Forelimb muscle (tissue), 1 donor: Measurements from ENCODE around the gene AOX1. TPM values are rescaled to one million over a fixed set of nuclear protein-coding genes. Genes with fewer than 3 reads are reported as not detected.
"Not testable (repeated sequence)": the region's sequence is repeated elsewhere in the genome, so short reads cannot be mapped to it uniquely, and the experiment has no call there.

Experiments used
- DNase-seq: peaks from one replicate; pipeline ENCODE4 v3.0.0-alpha.2; 2013; ENCODE audit warnings: low read depth
- polyA plus RNA-seq: library from polyadenylated mRNA; unstranded; fragments of 120-200 nt; gene quantifications from one replicate; pipeline ENCODE4 v1.2.1, GENCODE V29; 2013; ENCODE audit not compliant: insufficient read length

The AOX1 gene
- polyA plus RNA-seq, 1 donor, result 0.67 TPM

GRCh38 chr2:200627110-200627770 is 41.4 kb downstream of the AOX1 start:
- no peak for DNase-seq

GRCh38 chr2:200628461-200628860 is 42.6 kb downstream of the AOX1 start:
- not testable (repeated sequence) for DNase-seq

- no peak for DNase-seq
Measured at GRCh38 chr2:200631287-200631686, 45.5 kb downstream of the AOX1 start.

GRCh38 chr2:200634231-200634964 is 48.6 kb downstream of the AOX1 start:
- DNase-seq, result no peak

- no peak for DNase-seq
Measured at GRCh38 chr2:200635251-200635650, 49.4 kb downstream of the AOX1 start.

- no peak for DNase-seq
Measured at GRCh38 chr2:200637901-200638300, 52.1 kb downstream of the AOX1 start.

- no peak for DNase-seq
Measured at GRCh38 chr2:200640176-200640575, 54.4 kb downstream of the AOX1 start.

GRCh38 chr2:200640901-200641300 is 55.1 kb downstream of the AOX1 start:
- no peak for DNase-seq

GRCh38 chr2:200648518-200649281 is 62.9 kb downstream of the AOX1 start:
- not testable (repeated sequence) for DNase-seq

GRCh38 chr2:200649724-200650123 is 63.9 kb downstream of the AOX1 start:
- DNase-seq, result no peak

- DNase-seq, result no peak
Measured at GRCh38 chr2:200650195-200650594, 64.4 kb downstream of the AOX1 start.

- DNase-seq, result no peak
Measured at GRCh38 chr2:200652158-200652557, 66.3 kb downstream of the AOX1 start.

GRCh38 chr2:200653021-200653420 is 67.2 kb downstream of the AOX1 start:
- DNase-seq, result no peak

- DNase-seq, result no peak
Measured at GRCh38 chr2:200654823-200655222, 69.0 kb downstream of the AOX1 start.

- no peak for DNase-seq
Measured at GRCh38 chr2:200655918-200656580, 70.2 kb downstream of the AOX1 start.

GRCh38 chr2:200658278-200658864 is 72.6 kb downstream of the AOX1 start:
- DNase-seq, result no peak

GRCh38 chr2:200659410-200659809 is 73.6 kb downstream of the AOX1 start:
- DNase-seq, result no peak

- DNase-seq, result no peak
Measured at GRCh38 chr2:200661477-200661876, 75.7 kb downstream of the AOX1 start.

- no peak for DNase-seq
Measured at GRCh38 chr2:200662727-200663126, 76.9 kb downstream of the AOX1 start.

GRCh38 chr2:200664770-200665494 is 79.1 kb downstream of the AOX1 start:
- DNase-seq, result no peak
